BJ (cell line): ENCODE data around the gene CD5L. TPM values are rescaled to one million over a fixed set of nuclear protein-coding genes. Genes with fewer than 3 reads are reported as not detected.

Experiments
- CTCF ChIA-PET: fragments of 350-600 bp; formaldehyde crosslinking; extraction: SDS; loops from one replicate; lab custom pipeline; 2021; ENCODE audit warnings: antibody characterized with exemption, inconsistent platforms; lab: Yijun Ruan, JAX
- POLR2A ChIA-PET: fragments of 300-600 bp; sonication (Branson Sonifier 250); formaldehyde crosslinking; extraction: SDS; loops from one replicate; lab custom pipeline; 2021; ENCODE audit warnings: antibody characterized with exemption; lab: Charles Lee
- DNase-seq: peaks from one replicate; pipeline ENCODE4 v3.0.0-alpha.2; 2011; ENCODE audit warnings: low read depth
- H3K27me3 ChIP-seq: 2 replicates; pipeline ENCODE4 v1.6.0; 2011; ENCODE audit warnings: low read length; ENCODE audit not compliant: control insufficient read depth, insufficient read depth
- H3K36me3 ChIP-seq: 2 replicates; pipeline ENCODE4 v1.5.1; 2011; ENCODE audit warnings: low read length; ENCODE audit not compliant: control insufficient read depth, insufficient read depth
- H3K4me3 ChIP-seq: 2 replicates; pipeline ENCODE4 v1.5.1; 2011; ENCODE audit warnings: low read depth, mild to moderate bottlenecking, control low read depth, low read length
- CTCF ChIP-seq: IDR thresholded peaks from 2 replicates; pipeline ENCODE4 v1.5.1; 2011; ENCODE audit warnings: low read depth, mild to moderate bottlenecking, control low read depth, inconsistent platforms, low read length, moderate library complexity; ENCODE audit not compliant: insufficient read depth
- polyA plus RNA-seq: library from polyadenylated mRNA; depleted of rRNA; stranded (reverse); fragments of >200 nt; gene quantifications from 2 replicates; pipeline ENCODE4 v1.2.3, GENCODE V29; 2011

CD5L gene
- polyA plus RNA-seq, 1 experiment: not detected

- TF ChIP-seq CTCF: no peak
- Histone ChIP-seq H3K36me3 (no peaks in the 10 kb centered on the region), H3K4me3 (no peak overlapping the region), H3K27me3 (no peaks in the 10 kb centered on the region; the same call in 1 of the 2 replicates)
- ChIA-PET CTCF (no interaction called here), POLR2A (no interaction called here)
- no peak for DNase-seq
Observed at GRCh38 chr1:157799996-157800395, 41.6 kb downstream of the CD5L start.

GRCh38 chr1:157798211-157798610, 43.4 kb downstream of the CD5L start:
- ChIA-PET CTCF (no interaction called here), POLR2A (no interaction called here)
- TF ChIP-seq CTCF: no peak
- Histone ChIP-seq H3K27me3 (no peaks in the 10 kb centered on the region; the same call in 1 of the 2 replicates), H3K36me3 (no peaks in the 10 kb centered on the region), H3K4me3 (no peak overlapping the region)
- no peak for DNase-seq

- DNase-seq: no peak
- no peak overlapping the region for H3K4me3 ChIP-seq
- no peaks in the 10 kb centered on the region for H3K36me3 ChIP-seq
- no peak for TF ChIP-seq CTCF
- POLR2A ChIA-PET: no interaction called here
- H3K27me3 ChIP-seq: no peaks in the 10 kb centered on the region
- CTCF ChIA-PET: no interaction called here
Observed at GRCh38 chr1:157785248-157785647, 56.4 kb downstream of the CD5L start.

- Histone ChIP-seq H3K36me3 (no peaks in the 10 kb centered on the region), H3K4me3 (no peak overlapping the region), H3K27me3 (no peaks in the 10 kb centered on the region)
- ChIA-PET CTCF (no interaction called here), POLR2A (no interaction called here)
- no peak for TF ChIP-seq CTCF
- DNase-seq: no peak
Observed at GRCh38 chr1:157784801-157785200, 56.8 kb downstream of the CD5L start.

GRCh38 chr1:157782931-157783330, 58.7 kb downstream of the CD5L start:
- POLR2A ChIA-PET: no interaction called here
- CTCF ChIA-PET: no interaction called here
- no peak for DNase-seq
- Histone ChIP-seq H3K36me3 (no peaks in the 10 kb centered on the region), H3K4me3 (no peak overlapping the region), H3K27me3 (no peaks in the 10 kb centered on the region)
- TF ChIP-seq CTCF: no peak
